Measurements from ENCODE around the gene C21orf58. TPM values are rescaled to one million over a fixed set of nuclear protein-coding genes. Genes with fewer than 3 reads are reported as not detected.

The C21orf58 gene
- total RNA-seq: 0.77 and 0.87 TPM in 2 replicates

GRCh38 chr21:46323710-46324389, at the start of gene C21orf58, which contains the start of gene PCNT:
C21orf58 (minus strand) TSS chr21:46323870; CDS start chr21:46322738, 1,132 bp downstream.
PCNT (plus strand) TSS chr21:46324156; CDS start chr21:46324229, 73 bp downstream.

GRCh38 chr21:46285761-46286647, 37.7 kb downstream of the C21orf58 start, which contains the start of gene YBEY:
YBEY (plus strand) TSS chr21:46286342; CDS start chr21:46286914, 572 bp downstream.

GRCh38 chr21:46285206-46285661, 38.4 kb downstream of the C21orf58 start, which contains the start of gene MCM3AP:
MCM3AP (minus strand) TSS chr21:46285611; CDS start chr21:46285286, 325 bp downstream.

Other genes starting within 250 kb of the C21orf58 start
- gene COL6A2, start 225.8 kb downstream of the C21orf58 start, total RNA-seq: 39.7 and 92.9 TPM in 2 replicates
- gene FTCD, start 168.3 kb downstream of the C21orf58 start, total RNA-seq: not detected in 2 replicates
- gene SPATC1L, start 139.4 kb downstream of the C21orf58 start, total RNA-seq: 4.7 and 6.3 TPM in 2 replicates
- gene LSS, start 95.1 kb downstream of the C21orf58 start, total RNA-seq: 28.6 and 37.9 TPM in 2 replicates
- 65.0 and 96.2 TPM in 2 replicates for gene MCM3AP, start 38.3 kb downstream of the C21orf58 start, total RNA-seq
- 9.1 and 18.0 TPM in 2 replicates for gene YBEY, start 37.5 kb downstream of the C21orf58 start, total RNA-seq
- 13.9 and 15.7 TPM in 2 replicates for gene PCNT, start 286 bp upstream of the C21orf58 start, total RNA-seq
- gene DIP2A, start 135.0 kb upstream of the C21orf58 start, total RNA-seq: 26.1 and 29.4 TPM in 2 replicates